ENCODE measurements around the gene NCAPH2. TPM values are rescaled to one million over a fixed set of nuclear protein-coding genes. Genes with fewer than 3 reads are reported as not detected.

NCAPH2 gene
- total and polyA plus RNA-seq, 2 of the 13 experiments (the other 11 are each of a cell fraction or from before 2014, with no cell fraction given) = 28.1 to 64.4 TPM

DNA sequence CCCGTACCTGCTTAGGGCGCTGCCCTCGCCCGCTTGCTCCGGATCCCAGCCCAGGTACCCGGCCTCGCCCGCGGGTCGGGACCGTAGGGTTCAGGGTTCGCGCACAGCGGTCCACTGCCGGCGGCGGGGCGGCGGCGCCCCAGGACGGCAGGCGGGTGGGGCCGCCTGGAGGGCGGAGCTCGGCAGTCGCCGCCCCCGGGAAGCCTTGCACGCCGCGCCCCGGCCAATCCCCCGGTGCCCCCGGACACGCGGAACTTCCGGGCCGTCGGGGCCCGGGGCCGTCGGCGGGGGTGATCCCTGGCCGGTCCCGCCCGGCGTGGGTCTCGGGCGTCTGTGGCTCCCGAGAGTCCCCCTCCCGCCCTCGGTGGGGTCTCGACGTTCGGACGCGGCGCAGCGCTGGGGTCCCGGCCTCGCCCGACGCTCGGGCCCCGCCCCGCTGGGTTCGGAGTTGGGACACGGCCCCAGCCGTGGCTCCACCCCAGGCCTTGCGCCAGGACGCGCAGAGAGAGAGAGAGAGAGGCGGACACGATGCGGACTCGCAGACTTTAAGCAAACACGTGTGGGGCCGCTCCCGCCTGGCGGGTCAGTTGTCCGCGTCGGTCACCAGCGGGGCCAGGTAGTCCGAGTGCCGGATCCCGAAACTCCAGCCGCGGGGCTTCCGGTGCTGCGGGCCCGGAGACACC lies 22.0 kb downstream of the NCAPH2 start, which contains the start of gene TYMP (continued):
- TF ChIP-seq, protein P1, sequence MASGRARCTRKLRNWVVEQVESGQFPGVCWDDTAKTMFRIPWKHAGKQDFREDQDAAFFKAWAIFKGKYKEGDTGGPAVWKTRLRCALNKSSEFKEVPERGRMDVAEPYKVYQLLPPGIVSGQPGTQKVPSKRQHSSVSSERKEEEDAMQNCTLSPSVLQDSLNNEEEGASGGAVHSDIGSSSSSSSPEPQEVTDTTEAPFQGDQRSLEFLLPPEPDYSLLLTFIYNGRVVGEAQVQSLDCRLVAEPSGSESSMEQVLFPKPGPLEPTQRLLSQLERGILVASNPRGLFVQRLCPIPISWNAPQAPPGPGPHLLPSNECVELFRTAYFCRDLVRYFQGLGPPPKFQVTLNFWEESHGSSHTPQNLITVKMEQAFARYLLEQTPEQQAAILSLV (CRISPR knock-in tag; IDR thresholded peaks at IDR 0.05; ENCODE audit: borderline replicate concordance) = no peak; the same call in 1 of the 2 replicates
- TF ChIP-seq, protein P2, sequence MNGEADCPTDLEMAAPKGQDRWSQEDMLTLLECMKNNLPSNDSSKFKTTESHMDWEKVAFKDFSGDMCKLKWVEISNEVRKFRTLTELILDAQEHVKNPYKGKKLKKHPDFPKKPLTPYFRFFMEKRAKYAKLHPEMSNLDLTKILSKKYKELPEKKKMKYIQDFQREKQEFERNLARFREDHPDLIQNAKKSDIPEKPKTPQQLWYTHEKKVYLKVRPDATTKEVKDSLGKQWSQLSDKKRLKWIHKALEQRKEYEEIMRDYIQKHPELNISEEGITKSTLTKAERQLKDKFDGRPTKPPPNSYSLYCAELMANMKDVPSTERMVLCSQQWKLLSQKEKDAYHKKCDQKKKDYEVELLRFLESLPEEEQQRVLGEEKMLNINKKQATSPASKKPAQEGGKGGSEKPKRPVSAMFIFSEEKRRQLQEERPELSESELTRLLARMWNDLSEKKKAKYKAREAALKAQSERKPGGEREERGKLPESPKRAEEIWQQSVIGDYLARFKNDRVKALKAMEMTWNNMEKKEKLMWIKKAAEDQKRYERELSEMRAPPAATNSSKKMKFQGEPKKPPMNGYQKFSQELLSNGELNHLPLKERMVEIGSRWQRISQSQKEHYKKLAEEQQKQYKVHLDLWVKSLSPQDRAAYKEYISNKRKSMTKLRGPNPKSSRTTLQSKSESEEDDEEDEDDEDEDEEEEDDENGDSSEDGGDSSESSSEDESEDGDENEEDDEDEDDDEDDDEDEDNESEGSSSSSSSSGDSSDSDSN (CRISPR knock-in tag; IDR thresholded peaks at IDR 0.05) = peak; percentile 84; the same call in 1 of the 2 replicates
- no peak for TF ChIP-seq IRF1 (CRISPR knock-in tag; IDR thresholded peaks at IDR 0.05; ENCODE audit: low read depth)
- no peak for TF ChIP-seq ZNF644 (CRISPR knock-in tag; IDR thresholded peaks at IDR 0.05; ENCODE audit: low read depth)
- no peak for TF ChIP-seq FOXA1 (IDR thresholded peaks at IDR 0.05)
- peak; percentile 78 for TF ChIP-seq FOXA1 (CRISPR knock-in tag; IDR thresholded peaks at IDR 0.05)
- no peak for TF ChIP-seq THYN1 (CRISPR knock-in tag; IDR thresholded peaks at IDR 0.05; ENCODE audit: borderline replicate concordance, low read depth)
- no peak for TF ChIP-seq ARHGAP35 (CRISPR knock-in tag; IDR thresholded peaks at IDR 0.05; ENCODE audit: borderline replicate concordance)
- no peak; the same call in 1 of the 2 replicates for TF ChIP-seq EEA1 (CRISPR knock-in tag; IDR thresholded peaks at IDR 0.05; ENCODE audit: borderline replicate concordance)
- TF ChIP-seq ATF1 (CRISPR knock-in tag; IDR thresholded peaks at IDR 0.05) = no peak
- peak; percentile 89 for TF ChIP-seq TFDP2 (CRISPR knock-in tag; IDR thresholded peaks at IDR 0.05)
- TF ChIP-seq FIP1L1 (IDR thresholded peaks at IDR 0.05; ENCODE audit: borderline replicate concordance, insufficient read depth, low read depth, low read length) = peak; percentile 21; the same call in 1 of the 2 replicates
- no peak for TF ChIP-seq ZBTB20 (CRISPR knock-in tag; IDR thresholded peaks at IDR 0.05; ENCODE audit: borderline replicate concordance, low read depth)
- TF ChIP-seq, protein P3, sequence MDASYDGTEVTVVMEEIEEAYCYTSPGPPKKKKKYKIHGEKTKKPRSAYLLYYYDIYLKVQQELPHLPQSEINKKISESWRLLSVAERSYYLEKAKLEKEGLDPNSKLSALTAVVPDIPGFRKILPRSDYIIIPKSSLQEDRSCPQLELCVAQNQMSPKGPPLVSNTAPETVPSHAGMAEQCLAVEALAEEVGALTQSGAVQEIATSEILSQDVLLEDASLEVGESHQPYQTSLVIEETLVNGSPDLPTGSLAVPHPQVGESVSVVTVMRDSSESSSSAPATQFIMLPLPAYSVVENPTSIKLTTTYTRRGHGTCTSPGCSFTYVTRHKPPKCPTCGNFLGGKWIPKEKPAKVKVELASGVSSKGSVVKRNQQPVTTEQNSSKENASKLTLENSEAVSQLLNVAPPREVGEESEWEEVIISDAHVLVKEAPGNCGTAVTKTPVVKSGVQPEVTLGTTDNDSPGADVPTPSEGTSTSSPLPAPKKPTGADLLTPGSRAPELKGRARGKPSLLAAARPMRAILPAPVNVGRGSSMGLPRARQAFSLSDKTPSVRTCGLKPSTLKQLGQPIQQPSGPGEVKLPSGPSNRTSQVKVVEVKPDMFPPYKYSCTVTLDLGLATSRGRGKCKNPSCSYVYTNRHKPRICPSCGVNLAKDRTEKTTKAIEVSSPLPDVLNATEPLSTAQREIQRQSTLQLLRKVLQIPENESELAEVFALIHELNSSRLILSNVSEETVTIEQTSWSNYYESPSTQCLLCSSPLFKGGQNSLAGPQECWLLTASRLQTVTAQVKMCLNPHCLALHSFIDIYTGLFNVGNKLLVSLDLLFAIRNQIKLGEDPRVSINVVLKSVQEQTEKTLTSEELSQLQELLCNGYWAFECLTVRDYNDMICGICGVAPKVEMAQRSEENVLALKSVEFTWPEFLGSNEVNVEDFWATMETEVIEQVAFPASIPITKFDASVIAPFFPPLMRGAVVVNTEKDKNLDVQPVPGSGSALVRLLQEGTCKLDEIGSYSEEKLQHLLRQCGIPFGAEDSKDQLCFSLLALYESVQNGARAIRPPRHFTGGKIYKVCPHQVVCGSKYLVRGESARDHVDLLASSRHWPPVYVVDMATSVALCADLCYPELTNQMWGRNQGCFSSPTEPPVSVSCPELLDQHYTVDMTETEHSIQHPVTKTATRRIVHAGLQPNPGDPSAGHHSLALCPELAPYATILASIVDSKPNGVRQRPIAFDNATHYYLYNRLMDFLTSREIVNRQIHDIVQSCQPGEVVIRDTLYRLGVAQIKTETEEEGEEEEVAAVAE (CRISPR knock-in tag; IDR thresholded peaks at IDR 0.05; ENCODE audit: borderline replicate concordance) = no peak
- TF ChIP-seq, protein P4, sequence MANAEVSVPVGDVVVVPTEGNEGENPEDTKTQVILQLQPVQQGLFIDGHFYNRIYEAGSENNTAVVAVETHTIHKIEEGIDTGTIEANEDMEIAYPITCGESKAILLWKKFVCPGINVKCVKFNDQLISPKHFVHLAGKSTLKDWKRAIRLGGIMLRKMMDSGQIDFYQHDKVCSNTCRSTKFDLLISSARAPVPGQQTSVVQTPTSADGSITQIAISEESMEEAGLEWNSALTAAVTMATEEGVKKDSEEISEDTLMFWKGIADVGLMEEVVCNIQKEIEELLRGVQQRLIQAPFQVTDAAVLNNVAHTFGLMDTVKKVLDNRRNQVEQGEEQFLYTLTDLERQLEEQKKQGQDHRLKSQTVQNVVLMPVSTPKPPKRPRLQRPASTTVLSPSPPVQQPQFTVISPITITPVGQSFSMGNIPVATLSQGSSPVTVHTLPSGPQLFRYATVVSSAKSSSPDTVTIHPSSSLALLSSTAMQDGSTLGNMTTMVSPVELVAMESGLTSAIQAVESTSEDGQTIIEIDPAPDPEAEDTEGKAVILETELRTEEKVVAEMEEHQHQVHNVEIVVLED (CRISPR knock-in tag; IDR thresholded peaks at IDR 0.05; ENCODE audit: borderline replicate concordance) = peak; percentile 69; the same call in 1 of the 2 replicates
- TF ChIP-seq KAT2B (IDR thresholded peaks at IDR 0.05; ENCODE audit: borderline replicate concordance, low read depth, low read length) = no peak

All from HepG2 (cell line).